T-cell (primary cell): ENCODE data around the gene THTPA. TPM values are rescaled to one million over a fixed set of nuclear protein-coding genes. Genes with fewer than 3 reads are reported as not detected.
A peak's percentile ranks its signal among the peaks of the same experiment; 100 is the strongest.
"Not testable (repeated sequence)": the region's sequence is repeated elsewhere in the genome, so short reads cannot be mapped to it uniquely, and the experiment has no call there.

Source experiments
- ATAC-seq, 4 experiments: fragments of 200-7000 bp in 3 of 4; fragments of 150-1000 bp in 1 of 4; cut with Tn5 transposase; replicated peaks in 1 of 4; 1 replicate in 3 of 4; 2 replicates in 1 of 4; pipeline ENCODE4 v1.10.0; 2021; ENCODE audit warnings: moderate library complexity in 3 of 4, mild to moderate bottlenecking in 2 of 4, moderate number of reproducible peaks in 1 of 4
- CTCF ChIA-PET, 2 donors: fragments of 300-600 bp; sonication (Branson Sonifier 250); formaldehyde crosslinking; loops; one replicate each; lab custom pipeline; 2022; ENCODE audit warnings: antibody characterized with exemption in 2 of 2; lab: Charles Lee
- POLR2A ChIA-PET, 2 donors: fragments of 300-600 bp; sonication (Branson Sonifier 250); formaldehyde crosslinking; loops; one replicate each; lab custom pipeline; 2022; ENCODE audit warnings: antibody characterized with exemption in 2 of 2; lab: Charles Lee
- DNase-seq, 35 experiments: peaks; one replicate each; pipeline versions ENCODE4 v3.0.0 to v3.0.0-alpha.2; 2013 to 2023
- H3K27ac ChIP-seq: one replicate; pipeline ENCODE4 v1.5.1; 2013; ENCODE audit warnings: low read length
- H3K27me3 ChIP-seq, 2 experiments: replicated peaks in 1 of 2; 1 replicate in 1 of 2; 2 replicates in 1 of 2; pipeline versions ENCODE4 v1.6.1 to v1.7.0; 2013; ENCODE audit warnings: low read length in 1 of 2, mixed read lengths in 1 of 2; ENCODE audit not compliant: control insufficient read depth in 2 of 2, insufficient read depth in 2 of 2; ENCODE audit errors: extremely low read depth in 1 of 2
- H3K36me3 ChIP-seq, 2 donors: 1 replicate in 1 of 2; 2 replicates in 1 of 2; pipeline versions ENCODE4 v1.6.1 to v1.7.0; 2013; ENCODE audit warnings: low read length in 1 of 2; ENCODE audit not compliant: control insufficient read depth in 2 of 2, insufficient read depth in 1 of 2; ENCODE audit errors: extremely low read depth in 1 of 2
- H3K4me1 ChIP-seq, 2 experiments: 1 replicate in 1 of 2; 2 replicates in 1 of 2; pipeline versions ENCODE4 v1.6.1 to v1.7.0; 2013; ENCODE audit warnings: low read length in 2 of 2, mixed read lengths in 1 of 2; ENCODE audit not compliant: insufficient read depth in 2 of 2, control insufficient read depth in 1 of 2; ENCODE audit errors: extremely low read depth in 1 of 2
- H3K4me3 ChIP-seq, 2 donors: 1 replicate in 1 of 2; 2 replicates in 1 of 2; pipeline versions ENCODE4 v1.5.1 to v1.7.0; 2013; ENCODE audit warnings: mild to moderate bottlenecking in 2 of 2, low read length in 1 of 2, moderate library complexity in 1 of 2; ENCODE audit not compliant: control insufficient read depth in 1 of 2; ENCODE audit errors: extremely low read depth in 1 of 2
- H3K9me3 ChIP-seq: 2 replicates; pipeline ENCODE4 v1.7.0; 2013
- H3K27ac Mint-ChIP-seq, 2 donors: one replicate each; pipeline ENCODE4 v1.8.0; 2020 to 2021; ENCODE audit warnings: mild to moderate bottlenecking in 2 of 2, mixed read lengths in 2 of 2
- H3K27me3 Mint-ChIP-seq, 2 donors: one replicate each; pipeline ENCODE4 v1.8.0; 2021 to 2022; ENCODE audit warnings: mixed read lengths in 2 of 2
- H3K36me3 Mint-ChIP-seq: one replicate; pipeline ENCODE4 v1.8.0; 2021; ENCODE audit warnings: mixed read lengths
- H3K4me1 Mint-ChIP-seq, 3 donors: one replicate each; pipeline ENCODE4 v1.8.0; 2020 to 2022; ENCODE audit warnings: mixed read lengths in 3 of 3, mild to moderate bottlenecking in 1 of 3
- H3K4me3 Mint-ChIP-seq, 3 donors: one replicate each; pipeline ENCODE4 v1.8.0; 2020 to 2022; ENCODE audit warnings: mild to moderate bottlenecking in 3 of 3, mixed read lengths in 3 of 3, moderate library complexity in 3 of 3
- H3K9me3 Mint-ChIP-seq, 3 donors: one replicate each; pipeline ENCODE4 v1.8.0; 2020 to 2022; ENCODE audit warnings: mixed read lengths in 3 of 3
- WGBS: methylation state at CpG from one replicate; pipeline ENCODE4 v1.1.5; 2013; ENCODE audit warnings: missing lambda C conversion rate; ENCODE audit not compliant: insufficient coverage; 5-methylcytosine and 5-hydroxymethylcytosine counted together
- total RNA-seq, 35 experiments: library from RNA in 6 of 35; stranded (reverse) in 6 of 35; fragments of 120-200 nt in 1 of 35; gene quantifications; one replicate each; pipeline versions ENCODE4 v1.2.1 to v1.2.4 and lab custom pipeline; 2013 to 2026

THTPA gene
- total RNA-seq, 5 donors from 2014 or later (not counting 1 experiment from before 2014, with no cell fraction given), result 13.3 to 26.4 (median 20.5) TPM

- Mint-ChIP-seq H3K9me3 (peaks cover 0 to 5% (median 0%) of the 10 kb centered on the region in 3 donors), H3K27me3 (no peaks in the 10 kb centered on the region), H3K4me3 (no peak overlapping the region), H3K27ac (peak overlapping the region in 1 of 2 donors; percentile 99), H3K4me1 (peaks cover 35 to 42% (median 37%) of the 10 kb centered on the region in 3 donors), H3K36me3 (no peaks in the 10 kb centered on the region)
- Histone ChIP-seq H3K27ac (no peak overlapping the region), H3K4me1 (peaks cover 13 to 25% of the 10 kb centered on the region in 2 experiments), H3K4me3 (no peak overlapping the region), H3K9me3 (no peaks in the 10 kb centered on the region), H3K36me3 (no peaks in the 10 kb centered on the region), H3K27me3 (peaks cover 0 to 3% of the 10 kb centered on the region in 2 experiments)
- DNase-seq (no peak), ATAC-seq (no peak)
- WGBS, result no CpG with 5 or more reads among the region's 1 CpG
- ChIA-PET CTCF (interaction anchor here in 1 of 2 donors (0.7 kb wide), 1 partner anchor 313 kb away, joined by 4 read pairs; no protein-coding TSS in a partner anchor), POLR2A (no interaction called here)
Observed at GRCh38 chr14:23608454-23608853, 52.4 kb downstream of the THTPA start.

- H3K27me3 Mint-ChIP-seq, result no peaks in the 10 kb centered on the region
Observed at GRCh38 chr14:23609001-23609400, 52.9 kb downstream of the THTPA start.

GRCh38 chr14:23609411-23610089 lies 53.5 kb downstream of the THTPA start:
- H3K27me3 Mint-ChIP-seq, DNase-seq, H3K9me3 ChIP-seq, H3K9me3 Mint-ChIP-seq, H3K36me3 ChIP-seq, H3K36me3 Mint-ChIP-seq, H3K4me3 ChIP-seq, H3K27me3 ChIP-seq, ATAC-seq: not testable (repeated sequence)
- Histone ChIP-seq H3K4me1 (peaks cover 13 to 25% of the 10 kb centered on the region in 2 experiments), H3K27ac (peak overlapping the region; percentile 78)
- WGBS, result 94% methylated on average over 2 of the region's 7 CpGs
- Mint-ChIP-seq H3K4me1 (peaks cover 35 to 42% (median 37%) of the 10 kb centered on the region in 3 donors), H3K27ac (peak overlapping the region; percentile 99 to 100), H3K4me3 (peak overlapping the region in 1 of 3 donors; percentile 68)
- POLR2A ChIA-PET, result interaction anchor here in 1 of 2 donors (0.6 kb wide), 1 partner anchor 23 kb away, joined by 3 read pairs; no protein-coding TSS in a partner anchor
- CTCF ChIA-PET, result interaction anchor here (0.7 to 3.1 kb wide), 2 partner anchors 22 to 312 kb away, joined by 4 to 16 read pairs; no protein-coding TSS in a partner anchor

More at GRCh38 chr14:23609001-23609400, 52.9 kb downstream of the THTPA start:
- no peaks in the 10 kb centered on the region for H3K27me3 ChIP-seq
- WGBS, result 100% methylated on average over 2 of the region's 3 CpGs
- no peak overlapping the region for H3K27ac ChIP-seq
- Mint-ChIP-seq H3K27ac (peak overlapping the region; percentile 99 to 100), H3K36me3 (no peaks in the 10 kb centered on the region), H3K9me3 (peaks cover 0 to 5% (median 0%) of the 10 kb centered on the region in 3 donors), H3K4me1 (peaks cover 35 to 42% (median 37%) of the 10 kb centered on the region in 3 donors), H3K4me3 (peak overlapping the region in 1 of 3 donors; percentile 68)
- DNase-seq (no peak), ATAC-seq (no peak)
- peaks cover 13 to 25% of the 10 kb centered on the region in 2 experiments for H3K4me1 ChIP-seq
- ChIA-PET POLR2A (no interaction called here), CTCF (interaction anchor here in 1 of 2 donors (0.7 kb wide), 1 partner anchor 313 kb away, joined by 4 read pairs; no protein-coding TSS in a partner anchor)
- H3K4me3 ChIP-seq, result no peak overlapping the region
- H3K9me3 ChIP-seq, result no peaks in the 10 kb centered on the region
- H3K36me3 ChIP-seq, result no peaks in the 10 kb centered on the region

Other genes starting within 250 kb of the THTPA start
- 1 to 10 TPM; 1.9 to 4.6 (median 2.2) TPM for gene BCL2L2, start 249.4 kb upstream of the THTPA start, total RNA-seq
- gene PABPN1, start 234.8 kb upstream of the THTPA start, total RNA-seq, result 100 to 1,000 TPM; 182 to 207 (median 186) TPM
- gene SLC22A17, start 203.4 kb upstream of the THTPA start, total RNA-seq, result 10 to 100 TPM; 12.0 to 19.0 (median 17.3) TPM
- under 1 TPM in 1 of 5 donors, not detected in 4; 0.15 TPM for gene EFS, start 191.1 kb upstream of the THTPA start, total RNA-seq
- gene IL25, start 183.5 kb upstream of the THTPA start, total RNA-seq, result not detected
- gene CMTM5, start 179.2 kb upstream of the THTPA start, total RNA-seq, result not detected
- not detected for gene MYH6, start 148.0 kb upstream of the THTPA start, total RNA-seq
- not detected for gene MYH7, start 120.6 kb upstream of the THTPA start, total RNA-seq
- 100 to 1,000 TPM in 2 of 5 donors, 10 to 100 TPM in 3; 56.5 to 121 (median 63.7) TPM for gene NGDN, start 86.6 kb upstream of the THTPA start, total RNA-seq
- gene ZFHX2, start 4.5 kb upstream of the THTPA start, total RNA-seq, result 1 to 10 TPM in 1 of 5 donors, under 1 TPM in 4; 0.15 to 1.3 (median 0.44) TPM
- gene AP1G2, start 11.5 kb downstream of the THTPA start, total RNA-seq, result 100 to 1,000 TPM; 321 to 526 (median 484) TPM
- under 1 TPM in 2 of 5 donors, not detected in 3; 0.10 to 0.13 TPM for gene JPH4, start 22.5 kb downstream of the THTPA start, total RNA-seq
- gene DHRS2, start 80.1 kb downstream of the THTPA start, total RNA-seq, result under 1 TPM in 4 of 5 donors, not detected in 1; 0.19 to 0.82 (median 0.52) TPM